ENCODE measurements around the gene OR6C76. TPM values are rescaled to one million over a fixed set of nuclear protein-coding genes. Genes with fewer than 3 reads are reported as not detected.
"Not testable (repeated sequence)": the region's sequence is repeated elsewhere in the genome, so short reads cannot be mapped to it uniquely, and the experiment has no call there.

OR6C76 gene
- total RNA-seq, 2 donors from 2014 or later = not detected

DNA sequence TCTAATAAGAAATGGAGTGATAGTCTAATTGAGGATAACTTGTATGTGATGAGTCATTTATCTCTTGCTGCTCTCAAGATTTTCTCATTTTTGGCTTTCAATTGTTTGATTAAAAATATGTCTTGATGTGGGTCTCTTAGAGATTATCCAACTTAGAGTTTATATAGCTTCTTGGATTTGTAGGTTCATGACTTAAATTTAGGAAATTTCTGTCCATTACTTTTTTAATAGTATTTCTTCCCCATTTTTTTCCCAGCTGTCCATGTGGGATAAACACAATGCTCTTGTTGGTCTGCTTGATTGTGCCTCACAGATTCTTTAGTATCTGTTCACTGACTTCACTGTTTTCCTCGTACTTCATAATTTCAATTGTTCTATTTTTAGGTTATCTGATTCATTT lies 18.2 kb upstream of the OR6C76 start:
- TF ChIP-seq, protein P1, sequence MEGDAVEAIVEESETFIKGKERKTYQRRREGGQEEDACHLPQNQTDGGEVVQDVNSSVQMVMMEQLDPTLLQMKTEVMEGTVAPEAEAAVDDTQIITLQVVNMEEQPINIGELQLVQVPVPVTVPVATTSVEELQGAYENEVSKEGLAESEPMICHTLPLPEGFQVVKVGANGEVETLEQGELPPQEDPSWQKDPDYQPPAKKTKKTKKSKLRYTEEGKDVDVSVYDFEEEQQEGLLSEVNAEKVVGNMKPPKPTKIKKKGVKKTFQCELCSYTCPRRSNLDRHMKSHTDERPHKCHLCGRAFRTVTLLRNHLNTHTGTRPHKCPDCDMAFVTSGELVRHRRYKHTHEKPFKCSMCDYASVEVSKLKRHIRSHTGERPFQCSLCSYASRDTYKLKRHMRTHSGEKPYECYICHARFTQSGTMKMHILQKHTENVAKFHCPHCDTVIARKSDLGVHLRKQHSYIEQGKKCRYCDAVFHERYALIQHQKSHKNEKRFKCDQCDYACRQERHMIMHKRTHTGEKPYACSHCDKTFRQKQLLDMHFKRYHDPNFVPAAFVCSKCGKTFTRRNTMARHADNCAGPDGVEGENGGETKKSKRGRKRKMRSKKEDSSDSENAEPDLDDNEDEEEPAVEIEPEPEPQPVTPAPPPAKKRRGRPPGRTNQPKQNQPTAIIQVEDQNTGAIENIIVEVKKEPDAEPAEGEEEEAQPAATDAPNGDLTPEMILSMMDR (IDR thresholded peaks at IDR 0.05) = no peak
- Histone ChIP-seq H3K27ac (no peak overlapping the region), H3K27me3 (no peaks in the 10 kb centered on the region), H3K36me3 (no peaks in the 10 kb centered on the region), H3K4me3 (no peak overlapping the region), H3K9me3 (no peaks in the 10 kb centered on the region), H3K4me1 (no peaks in the 10 kb centered on the region), H3K9ac (ENCODE audit: low read depth in 2 of 2, low read length in 2 of 2) (no peak overlapping the region)
- DNase-seq = no peak
- intact Hi-C loops (cut with DNase I) = no loop called here

GRCh38 chr12:55409133-55409532 lies 16.9 kb upstream of the OR6C76 start:
- intact Hi-C loops (cut with DNase I); H3K4me3 ChIP-seq; H3K4me1 ChIP-seq; H3K27ac ChIP-seq; H3K36me3 ChIP-seq; H3K27me3 ChIP-seq; H3K9ac ChIP-seq (ENCODE audit: low read depth in 2 of 2, low read length in 2 of 2); DNase-seq; H3K9me3 ChIP-seq: not testable (repeated sequence)

- H3K27ac ChIP-seq; H3K4me1 ChIP-seq; H3K9ac ChIP-seq (ENCODE audit: low read depth in 2 of 2, low read length in 2 of 2); H3K4me3 ChIP-seq; intact Hi-C loops (cut with DNase I); H3K27me3 ChIP-seq; DNase-seq; H3K9me3 ChIP-seq; H3K36me3 ChIP-seq: not testable (repeated sequence)
Observed at GRCh38 chr12:55412138-55412537, 13.9 kb upstream of the OR6C76 start.

GRCh38 chr12:55413498-55414388 lies 12.3 kb upstream of the OR6C76 start:
- DNase-seq; H3K9ac ChIP-seq (ENCODE audit: low read depth in 2 of 2, low read length in 2 of 2); H3K36me3 ChIP-seq; H3K9me3 ChIP-seq; H3K27me3 ChIP-seq; H3K4me3 ChIP-seq; H3K27ac ChIP-seq; intact Hi-C loops (cut with DNase I); H3K4me1 ChIP-seq: not testable (repeated sequence)

- H3K9me3 ChIP-seq; intact Hi-C loops (cut with DNase I); H3K9ac ChIP-seq (ENCODE audit: low read depth in 2 of 2, low read length in 2 of 2); H3K27ac ChIP-seq; H3K27me3 ChIP-seq; DNase-seq; H3K36me3 ChIP-seq; H3K4me1 ChIP-seq; H3K4me3 ChIP-seq: not testable (repeated sequence)
Observed at GRCh38 chr12:55414396-55414823, 11.6 kb upstream of the OR6C76 start.

GRCh38 chr12:55414889-55415288 lies 11.2 kb upstream of the OR6C76 start:
- H3K27me3 ChIP-seq; intact Hi-C loops (cut with DNase I): not testable (repeated sequence)

GRCh38 chr12:55416961-55417360 lies 9.1 kb upstream of the OR6C76 start:
- no peaks in the 10 kb centered on the region for H3K27me3 ChIP-seq
- no peak overlapping the region for H3K27ac ChIP-seq
- no peaks in the 10 kb centered on the region for H3K9me3 ChIP-seq
- H3K4me1 ChIP-seq = no peaks in the 10 kb centered on the region
- no peak overlapping the region for H3K4me3 ChIP-seq
- no peaks in the 10 kb centered on the region for H3K36me3 ChIP-seq
- TF ChIP-seq, protein P1 (IDR thresholded peaks at IDR 0.05) = no peak
- no peak for DNase-seq
- intact Hi-C loops (cut with DNase I) = no loop called here
- no peak overlapping the region for H3K9ac ChIP-seq (ENCODE audit: low read depth in 2 of 2, low read length in 2 of 2)

More at GRCh38 chr12:55414889-55415288, 11.2 kb upstream of the OR6C76 start:
- H3K4me3 ChIP-seq; H3K9ac ChIP-seq (ENCODE audit: low read depth in 2 of 2, low read length in 2 of 2); DNase-seq; H3K36me3 ChIP-seq; H3K9me3 ChIP-seq; H3K4me1 ChIP-seq; H3K27ac ChIP-seq: not testable (repeated sequence)

- intact Hi-C loops (cut with DNase I) = no loop called here
- Histone ChIP-seq H3K36me3 (no peaks in the 10 kb centered on the region), H3K4me3 (no peak overlapping the region), H3K4me1 (no peaks in the 10 kb centered on the region), H3K9me3 (no peaks in the 10 kb centered on the region), H3K9ac (ENCODE audit: low read depth in 2 of 2, low read length in 2 of 2) (no peak overlapping the region), H3K27me3 (no peaks in the 10 kb centered on the region), H3K27ac (no peak overlapping the region)
- TF ChIP-seq, protein P1 (IDR thresholded peaks at IDR 0.05) = no peak
- DNase-seq = no peak
Observed at GRCh38 chr12:55420307-55420962, 5.6 kb upstream of the OR6C76 start.
